Endothelial cell of umbilical vein (primary cell): ENCODE measurements around the gene SCN9A. TPM values are rescaled to one million over a fixed set of nuclear protein-coding genes. Genes with fewer than 3 reads are reported as not detected.

ENCODE experiments used
- BruUV-seq: library from RNA; stranded (reverse); fragments of 400-500 nt; replicated peaks from 2 replicates; lab custom pipeline; 2021; lab: Mats Ljungman, UMichigan
- CTCF ChIA-PET: fragments of 300-600, 350-600 bp; sonication (Branson Sonifier 250); formaldehyde crosslinking; loops from one replicate; lab custom pipeline; 2021; ENCODE audit warnings: antibody characterized with exemption, inconsistent platforms; lab: Charles Lee
- POLR2A ChIA-PET: fragments of 300-600, 350-600 bp; sonication (Branson Sonifier 250); formaldehyde crosslinking; loops from one replicate; lab custom pipeline; 2021; ENCODE audit warnings: antibody characterized with exemption, inconsistent platforms; lab: Charles Lee
- DNase-seq: peaks from one replicate; pipeline ENCODE4 v3.0.0-alpha.2; 2011; ENCODE audit warnings: low read depth, low spot score
- FAIRE-seq: peaks from 2 replicates; lab custom pipeline; 2011; peaks lifted over from hg19 to GRCh38; lab: Jason Lieb, UNC
- H2AFZ ChIP-seq: 2 replicates; pipeline ENCODE4 v1.6.0; 2012; ENCODE audit warnings: low read depth, low read length, control low read depth, inconsistent platforms
- H3K27ac ChIP-seq: 2 replicates; pipeline ENCODE4 v1.5.1; 2011; ENCODE audit warnings: low read depth, mild to moderate bottlenecking, control low read depth, low read length, moderate library complexity; ENCODE audit not compliant: insufficient read depth
- H3K27me3 ChIP-seq, 2 experiments: 2 replicates each; pipeline versions ENCODE4 v1.6.0 to v1.6.1; 2011; ENCODE audit warnings: low read length in 2 of 2, mixed read lengths in 1 of 2; ENCODE audit not compliant: control insufficient read depth in 2 of 2, insufficient read depth in 2 of 2
- H3K36me3 ChIP-seq, 2 experiments: 2 replicates in 1 of 2; 3 replicates in 1 of 2; pipeline ENCODE4 v1.5.1; 2011; ENCODE audit warnings: low read length in 2 of 2, mild to moderate bottlenecking in 1 of 2, moderate library complexity in 1 of 2; ENCODE audit not compliant: control insufficient read depth in 2 of 2, insufficient read depth in 2 of 2; ENCODE audit errors: extremely low read depth in 1 of 2
- H3K4me1 ChIP-seq: 3 replicates; pipeline ENCODE4 v1.5.1; 2011; ENCODE audit warnings: mild to moderate bottlenecking, low read length; ENCODE audit not compliant: control insufficient read depth, insufficient read depth; ENCODE audit errors: extremely low read depth
- H3K4me2 ChIP-seq: 2 replicates; pipeline ENCODE4 v1.6.1; 2011; ENCODE audit warnings: low read length, control low read depth, mixed read lengths; ENCODE audit not compliant: insufficient read depth
- H3K4me3 ChIP-seq, 3 experiments: fragments of 200-600 bp in 1 of 3; sonication (generic), shearing (Covaris generic) in 1 of 3; replicated peaks in 1 of 3; 2 replicates each; pipeline ENCODE4 v1.5.1; 2011 to 2016; ENCODE audit warnings: control low read depth in 3 of 3, low read length in 3 of 3, mild to moderate bottlenecking in 2 of 3, inconsistent platforms in 1 of 3, low read depth in 1 of 3, moderate library complexity in 1 of 3; ENCODE audit not compliant: insufficient read depth in 1 of 3
- H3K79me2 ChIP-seq: 2 replicates; pipeline ENCODE4 v1.6.0; 2012; ENCODE audit warnings: low read length, inconsistent platforms; ENCODE audit not compliant: control insufficient read depth, insufficient read depth
- H3K9ac ChIP-seq: replicated peaks from 2 replicates; pipeline ENCODE3; 2011; ENCODE audit warnings: low read length, control low read depth; ENCODE audit not compliant: insufficient read depth; ENCODE audit errors: extremely low read depth
- H3K9me1 ChIP-seq: replicated peaks from 3 replicates; pipeline ENCODE4 v1.6.0; 2011; ENCODE audit warnings: mild to moderate bottlenecking, low read length; ENCODE audit not compliant: control insufficient read depth, insufficient read depth; ENCODE audit errors: extremely low read depth
- H3K9me3 ChIP-seq: replicated peaks from 2 replicates; pipeline ENCODE4 v1.5.1; 2012; ENCODE audit warnings: low read length, inconsistent platforms; ENCODE audit not compliant: control insufficient read depth, insufficient read depth
- H4K20me1 ChIP-seq: replicated peaks from 2 replicates; pipeline ENCODE3; 2011; ENCODE audit warnings: mild to moderate bottlenecking, low read length; ENCODE audit not compliant: control insufficient read depth, insufficient read depth; ENCODE audit errors: extremely low read depth
- CTCF ChIP-seq, 2 donors: IDR thresholded peaks; 1 replicate in 1 of 2; 2 replicates in 1 of 2; pipeline ENCODE4 v1.5.1; 2011; ENCODE audit warnings: low read length in 2 of 2, mild to moderate bottlenecking in 2 of 2, moderate library complexity in 2 of 2, control low read depth in 1 of 2, inconsistent platforms in 1 of 2, low read depth in 1 of 2; ENCODE audit not compliant: insufficient read depth in 1 of 2; ENCODE audit errors: extremely low read depth in 1 of 2
- EZH2 ChIP-seq: IDR thresholded peaks from 2 replicates; pipeline ENCODE4 v1.6.1; 2012; ENCODE audit warnings: borderline replicate concordance, low read depth, mild to moderate bottlenecking, moderate library complexity, low read length, inconsistent platforms; ENCODE audit not compliant: severe bottlenecking
- FOS ChIP-seq: IDR thresholded peaks from 2 replicates; pipeline ENCODE4 v1.6.1; 2011; ENCODE audit warnings: mild to moderate bottlenecking, low read length, moderate library complexity, borderline replicate concordance; ENCODE audit not compliant: insufficient read depth
- GATA2 ChIP-seq: IDR thresholded peaks from 2 replicates; pipeline ENCODE4 v1.7.0; 2011; ENCODE audit warnings: low read depth, mild to moderate bottlenecking, moderate library complexity, mixed read lengths, low read length; ENCODE audit not compliant: insufficient read length, insufficient read depth
- JUN ChIP-seq: IDR thresholded peaks from 2 replicates; pipeline ENCODE4 v1.6.1; 2011; ENCODE audit warnings: borderline replicate concordance, low read depth; ENCODE audit not compliant: insufficient read length, insufficient read depth
- MAX ChIP-seq: IDR thresholded peaks from 2 replicates; pipeline ENCODE4 v1.6.1; 2011; ENCODE audit not compliant: insufficient read depth, insufficient read length
- MYC ChIP-seq: IDR thresholded peaks from one replicate; pipeline ENCODE4 v1.6.1; 2011; ENCODE audit warnings: mild to moderate bottlenecking, low read depth, low read length
- POLR2A ChIP-seq: IDR thresholded peaks from 2 replicates; pipeline ENCODE4 v1.6.1; 2012; ENCODE audit warnings: low read depth, mild to moderate bottlenecking, control low read depth, low read length
- POLR2AphosphoS5 ChIP-seq: IDR thresholded peaks from 2 replicates; pipeline ENCODE4 v1.6.1; 2012; ENCODE audit warnings: low read depth, mild to moderate bottlenecking, control low read depth, low read length, moderate library complexity; ENCODE audit not compliant: insufficient read depth
- dilution Hi-C: fragments of 300-500 bp; cut with MboI; formaldehyde crosslinking; loops from one replicate; pipeline ENCODE4 v1.15.0; 2019; ENCODE audit warnings: low sequenced_read_pairs; ENCODE audit not compliant: extremely low pct_ligation_motif_present
- intact Hi-C: fragments of 100-400 bp; cut with micrococcal nuclease; formaldehyde crosslinking; loops from one replicate; pipeline ENCODE4 v1.10.0; 2022
- polyA plus RNA-seq, 4 experiments: library from polyadenylated mRNA; depleted of rRNA in 3 of 4; stranded (reverse) in 3 of 4; unstranded in 1 of 4; fragments of >200 nt; gene quantifications; 2 replicates each; pipeline versions ENCODE4 v1.2.1 to v1.2.3, GENCODE V29; 2011 to 2012; ENCODE audit warnings: missing spikeins in 1 of 4
- total RNA-seq: library from RNA; stranded (reverse); gene quantifications from 2 replicates; pipeline ENCODE4 v1.2.3, GENCODE V29; 2021

SCN9A gene
- total and polyA plus RNA-seq, 2 donors (not counting 3 experiments of a cell fraction or from before 2014, with no cell fraction given), result 0.88 to 1.6 TPM

- Histone ChIP-seq H3K9me3 (no peaks in the 10 kb centered on the region), H3K9ac (no peak overlapping the region), H3K4me3 (no peak overlapping the region), H3K36me3 (no peaks in the 10 kb centered on the region), H3K27me3 (no peaks in the 10 kb centered on the region), H3K4me2 (no peak overlapping the region), H2AFZ (no peak overlapping the region), H3K9me1 (no peaks in the 10 kb centered on the region), H3K79me2 (no peaks in the 10 kb centered on the region), H4K20me1 (no peaks in the 10 kb centered on the region), H3K4me1 (no peaks in the 10 kb centered on the region), H3K27ac (no peak overlapping the region)
- peak; percentile 47 for DNase-seq
- TF ChIP-seq JUN, result no peak
- no peak for TF ChIP-seq GATA2
- no peak for TF ChIP-seq POLR2A
- TF ChIP-seq EZH2, result no peak
- no peak for TF ChIP-seq MYC
- no peak for TF ChIP-seq FOS
- TF ChIP-seq CTCF (IDR thresholded peaks at IDR 0.05; ENCODE audit: extremely low read depth in 1 of 2, insufficient read depth in 1 of 2, low read depth in 1 of 2, low read length in 2 of 2), result no peak
- no peak for TF ChIP-seq POLR2AphosphoS5
- no peak for TF ChIP-seq MAX
- no peak for FAIRE-seq
- dilution Hi-C loops, result no loop called here
- BruUV-seq, result no TSS peak
- CTCF ChIA-PET, result no interaction called here
- POLR2A ChIA-PET, result no interaction called here
- intact Hi-C loops, result no loop called here
Observed at GRCh38 chr2:166341426-166341825, 34.3 kb downstream of the SCN9A start.
